HG03095 (cell line): ENCODE measurements around the gene TAPBPL.
"Not testable (repeated sequence)": the region's sequence is repeated elsewhere in the genome, so short reads cannot be mapped to it uniquely, and the experiment has no call there.

Experiments
- ATAC-seq: cut with Tn5 transposase; IDR thresholded peaks from one replicate; pipeline ENCODE4 v1.9.1; 2021; ENCODE audit warnings: moderate library complexity; ENCODE audit not compliant: unreplicated experiment

Gene TAPBPL

DNA sequence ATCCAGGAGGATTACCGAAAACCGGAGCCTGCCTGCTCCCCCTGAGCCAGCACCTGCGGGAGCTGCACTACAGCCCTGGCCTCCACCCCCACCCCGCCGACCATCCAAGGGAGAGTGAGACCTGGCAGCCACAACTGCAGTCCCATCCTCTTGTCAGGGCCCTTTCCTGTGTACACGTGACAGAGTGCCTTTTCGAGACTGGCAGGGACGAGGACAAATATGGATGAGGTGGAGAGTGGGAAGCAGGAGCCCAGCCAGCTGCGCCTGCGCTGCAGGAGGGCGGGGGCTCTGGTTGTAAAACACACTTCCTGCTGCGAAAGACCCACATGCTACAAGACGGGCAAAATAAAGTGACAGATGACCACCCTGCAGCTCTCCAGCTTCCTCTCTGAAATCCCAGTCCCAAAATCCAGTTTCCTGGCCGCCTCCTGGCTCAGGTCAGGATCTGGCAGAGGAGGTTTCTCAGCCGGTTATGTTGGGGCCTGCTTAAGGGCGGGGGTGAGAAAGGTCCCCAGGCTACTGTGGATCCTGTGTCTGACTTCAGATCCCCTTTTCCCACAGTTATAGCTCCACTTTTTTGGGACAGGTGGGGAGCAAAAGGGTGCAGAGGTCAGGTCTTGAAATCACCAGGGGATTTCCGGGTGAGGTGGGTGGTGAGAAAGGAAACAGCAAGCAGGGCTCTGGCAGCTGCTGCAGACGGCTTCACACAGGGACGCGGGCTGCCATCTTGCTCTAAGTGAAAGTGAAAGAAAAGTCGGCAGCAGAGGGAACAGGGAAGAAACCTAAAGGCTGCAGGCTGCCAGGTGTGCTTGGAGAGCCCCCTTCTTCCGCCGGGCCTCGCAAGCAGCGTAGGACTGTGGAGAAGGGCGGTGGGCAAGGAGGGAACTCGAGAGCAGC lies at the start of gene TAPBPL:
TSS of gene TAPBPL (plus strand) at position 695 of the 897 bp plus-strand sequence. CDS start 207 bp downstream, outside the sequence.
- ATAC-seq = peak; percentile 61

DNA sequence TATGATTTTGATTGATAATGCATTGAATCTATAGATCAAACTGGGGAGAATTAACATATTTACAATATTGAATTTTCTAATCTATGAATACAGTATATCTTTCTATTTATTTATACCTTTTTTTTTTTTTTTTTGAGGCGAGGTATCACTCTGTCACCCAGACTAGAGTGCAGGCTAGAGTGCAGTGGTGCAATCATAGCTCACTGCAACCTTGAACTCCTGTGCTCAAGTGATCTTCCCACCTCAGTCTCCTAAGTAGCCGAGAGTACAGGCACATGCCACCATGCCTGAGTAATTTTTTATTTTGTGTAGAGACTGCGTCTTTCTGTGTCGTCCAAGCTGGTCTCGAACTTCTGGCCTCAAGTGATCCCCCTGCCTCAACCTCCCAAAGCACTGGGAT lies 47.5 kb upstream of the TAPBPL start:
- no peak for ATAC-seq

- ATAC-seq = no peak
Measured at GRCh38 chr12:6405963-6406362, 45.9 kb upstream of the TAPBPL start.

GRCh38 chr12:6407236-6407954 lies 44.4 kb upstream of the TAPBPL start:
- no peak for ATAC-seq

GRCh38 chr12:6416596-6416995 lies 35.2 kb upstream of the TAPBPL start:
- ATAC-seq = no peak

DNA sequence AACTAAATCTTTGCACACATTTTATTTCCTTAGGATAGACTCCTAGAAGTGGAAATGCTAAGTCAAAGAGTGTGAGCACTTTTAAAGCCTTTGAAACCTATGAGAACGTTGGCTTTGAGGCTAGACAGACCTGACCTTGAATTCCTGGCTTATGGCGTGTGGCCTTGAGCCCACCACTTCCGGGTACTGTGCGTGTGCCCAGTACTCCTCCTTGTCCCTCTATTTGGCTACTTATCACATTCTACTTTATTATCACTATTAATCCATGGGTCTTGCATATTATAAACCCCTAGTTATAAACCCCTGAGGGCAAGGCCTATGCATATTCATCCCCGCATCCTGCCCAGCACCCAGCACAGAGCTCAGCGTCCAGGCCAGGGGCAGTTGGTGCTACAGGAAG lies 33.0 kb upstream of the TAPBPL start:
- no peak for ATAC-seq

DNA sequence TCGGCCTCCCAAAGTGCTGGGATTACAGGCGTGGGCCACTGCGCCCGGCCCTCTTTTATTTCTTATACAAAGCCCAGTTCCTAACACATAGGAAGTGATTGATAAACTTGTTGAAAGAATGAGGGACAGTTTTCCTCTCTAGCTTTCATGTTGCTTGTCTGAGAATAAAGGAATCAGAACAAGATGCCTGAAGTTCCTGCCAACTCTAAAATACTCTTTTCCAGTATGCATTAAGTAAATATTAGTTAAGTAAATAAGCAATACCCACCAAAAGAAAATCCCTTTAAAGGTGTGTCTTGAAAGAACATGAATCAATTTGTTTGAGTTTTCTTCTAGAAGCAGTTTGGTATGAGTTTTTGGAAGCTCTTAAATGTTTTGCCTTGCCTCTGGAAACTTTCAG lies 31.5 kb upstream of the TAPBPL start:
- no peak for ATAC-seq

DNA sequence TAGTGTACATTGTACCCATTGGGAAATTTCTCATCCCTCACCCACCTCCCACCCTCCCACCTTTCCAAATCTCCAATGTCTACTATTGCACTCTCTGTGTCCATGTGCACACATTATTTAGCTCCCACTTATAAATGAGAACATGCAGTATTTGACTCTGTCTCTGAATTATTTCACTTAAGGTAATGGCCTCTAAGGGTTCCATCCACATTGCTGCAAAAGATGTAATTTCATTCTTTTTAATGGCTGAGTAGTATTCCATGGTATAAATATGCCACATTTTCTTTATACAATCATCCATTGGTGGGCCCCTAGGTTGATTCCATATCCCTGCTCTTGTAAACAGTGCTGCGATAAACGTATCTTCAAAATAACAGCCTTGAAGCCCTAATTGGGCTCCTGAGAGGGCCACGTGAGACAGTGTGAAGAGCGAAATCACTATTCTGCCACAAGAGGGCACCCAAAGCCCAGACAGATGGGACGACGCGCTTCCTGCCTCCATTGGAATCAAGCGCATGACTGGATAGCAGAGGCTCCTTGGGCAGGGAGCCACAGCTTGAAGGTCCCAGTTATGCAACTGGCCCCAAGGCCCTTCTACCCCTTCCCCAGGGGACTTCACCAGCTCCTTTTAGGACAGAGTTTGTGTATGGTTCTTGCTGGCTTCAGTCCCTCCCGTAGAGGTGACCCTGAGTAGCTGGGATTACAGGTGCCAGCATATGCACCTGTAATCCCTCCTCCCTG lies 28.4 kb upstream of the TAPBPL start:
- ATAC-seq = peak; percentile 46

DNA sequence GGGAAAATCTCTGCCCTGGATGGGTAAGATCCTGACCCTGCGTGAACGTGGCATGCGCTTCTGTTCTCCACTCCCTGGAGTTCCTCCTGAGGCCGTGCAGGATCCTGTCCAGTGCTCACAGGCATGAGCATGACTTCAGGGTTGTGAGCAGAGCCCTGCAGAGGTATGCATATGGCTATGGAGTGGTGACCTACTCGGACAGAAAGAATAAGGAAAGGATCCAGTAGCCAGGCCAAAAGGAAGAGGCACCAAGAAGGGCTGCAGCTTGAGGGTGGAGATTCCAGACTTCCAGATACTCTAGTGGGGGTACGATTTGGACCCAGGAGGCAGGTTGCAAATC lies 27.9 kb upstream of the TAPBPL start:
- no peak for ATAC-seq

DNA sequence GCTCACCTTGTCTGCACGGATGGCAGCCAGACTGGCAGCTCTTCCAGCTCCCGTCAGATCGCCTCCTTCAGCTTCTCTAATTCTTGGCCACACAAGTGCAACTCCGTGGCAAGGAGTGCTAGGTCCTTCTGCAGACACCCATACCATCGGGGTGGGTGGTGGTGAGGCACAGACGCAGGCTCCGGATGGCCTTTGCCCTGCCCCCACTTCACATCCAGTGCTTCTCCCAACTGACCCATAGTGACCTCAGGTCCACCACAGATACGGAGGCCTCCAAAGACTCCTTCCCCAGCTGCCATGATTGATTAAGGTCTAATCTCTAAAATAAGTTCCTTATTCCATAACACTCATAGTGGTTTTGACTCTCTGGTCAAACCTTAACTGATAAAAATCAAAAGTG lies 27.0 kb upstream of the TAPBPL start:
- no peak for ATAC-seq

GRCh38 chr12:6425590-6426531 lies 26.0 kb upstream of the TAPBPL start:
- no peak for ATAC-seq

DNA sequence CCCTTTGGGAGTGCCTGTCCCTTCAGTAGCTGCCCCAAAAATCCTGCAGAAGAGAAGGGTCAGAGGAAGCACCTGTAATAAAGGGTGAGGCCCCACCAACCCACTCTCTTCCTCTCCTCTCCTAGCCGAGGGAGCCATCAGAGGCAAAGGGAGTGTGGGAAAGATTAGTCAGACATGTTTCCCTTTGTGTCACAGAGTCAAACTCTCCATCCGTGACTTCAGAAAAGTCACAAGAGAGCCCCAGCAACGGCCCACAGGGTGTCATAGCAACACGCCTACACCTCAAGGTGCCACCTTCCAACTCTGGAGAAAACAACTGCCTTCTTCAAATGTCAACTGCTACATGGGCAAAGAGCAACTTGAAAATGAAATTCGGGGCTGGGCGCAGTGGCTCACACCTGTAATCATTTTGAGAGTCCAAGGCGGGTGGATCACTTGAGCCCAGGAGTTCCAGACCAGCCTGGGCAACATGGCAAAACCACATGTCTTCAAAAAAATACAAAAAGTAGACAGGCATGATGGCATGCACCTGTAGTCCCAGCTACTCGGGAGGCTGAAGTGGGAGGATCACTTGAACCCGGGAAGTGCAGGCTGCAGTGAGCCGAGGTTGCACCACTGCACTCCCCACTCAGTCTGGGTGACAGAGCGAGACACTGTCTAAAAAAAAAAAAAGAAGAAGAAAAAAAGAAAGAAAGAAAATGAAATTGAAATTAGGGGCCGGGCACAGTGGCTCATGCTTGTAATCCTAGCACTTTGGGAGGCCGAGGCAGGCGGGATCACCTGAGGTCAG lies 24.8 kb upstream of the TAPBPL start:
- ATAC-seq = peak; percentile 45

GRCh38 chr12:6427796-6428195 lies 24.0 kb upstream of the TAPBPL start:
- not testable (repeated sequence) for ATAC-seq

- no peak for ATAC-seq
Measured at GRCh38 chr12:6428326-6428725, 23.5 kb upstream of the TAPBPL start.

- no peak for ATAC-seq
Measured at GRCh38 chr12:6430124-6430989, 21.5 kb upstream of the TAPBPL start.

DNA sequence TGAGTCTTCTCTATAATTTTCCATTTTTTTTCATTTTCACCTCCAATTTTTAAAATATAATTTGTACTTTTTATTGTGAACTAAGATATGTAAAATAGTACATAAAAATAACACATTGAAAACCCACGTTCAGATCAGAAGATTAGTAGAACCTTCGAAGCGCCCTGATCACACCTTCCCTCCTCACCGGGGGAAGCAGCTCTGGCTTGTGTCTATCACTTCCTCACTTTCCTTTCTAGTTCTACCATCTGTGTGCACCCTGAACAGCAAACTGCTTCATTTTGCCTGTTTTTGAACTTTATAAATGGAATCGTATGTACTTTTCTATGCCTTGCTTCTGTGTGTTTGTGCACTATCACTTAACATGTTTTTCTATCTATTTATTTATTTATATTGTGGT lies 18.9 kb upstream of the TAPBPL start:
- no peak for ATAC-seq

DNA sequence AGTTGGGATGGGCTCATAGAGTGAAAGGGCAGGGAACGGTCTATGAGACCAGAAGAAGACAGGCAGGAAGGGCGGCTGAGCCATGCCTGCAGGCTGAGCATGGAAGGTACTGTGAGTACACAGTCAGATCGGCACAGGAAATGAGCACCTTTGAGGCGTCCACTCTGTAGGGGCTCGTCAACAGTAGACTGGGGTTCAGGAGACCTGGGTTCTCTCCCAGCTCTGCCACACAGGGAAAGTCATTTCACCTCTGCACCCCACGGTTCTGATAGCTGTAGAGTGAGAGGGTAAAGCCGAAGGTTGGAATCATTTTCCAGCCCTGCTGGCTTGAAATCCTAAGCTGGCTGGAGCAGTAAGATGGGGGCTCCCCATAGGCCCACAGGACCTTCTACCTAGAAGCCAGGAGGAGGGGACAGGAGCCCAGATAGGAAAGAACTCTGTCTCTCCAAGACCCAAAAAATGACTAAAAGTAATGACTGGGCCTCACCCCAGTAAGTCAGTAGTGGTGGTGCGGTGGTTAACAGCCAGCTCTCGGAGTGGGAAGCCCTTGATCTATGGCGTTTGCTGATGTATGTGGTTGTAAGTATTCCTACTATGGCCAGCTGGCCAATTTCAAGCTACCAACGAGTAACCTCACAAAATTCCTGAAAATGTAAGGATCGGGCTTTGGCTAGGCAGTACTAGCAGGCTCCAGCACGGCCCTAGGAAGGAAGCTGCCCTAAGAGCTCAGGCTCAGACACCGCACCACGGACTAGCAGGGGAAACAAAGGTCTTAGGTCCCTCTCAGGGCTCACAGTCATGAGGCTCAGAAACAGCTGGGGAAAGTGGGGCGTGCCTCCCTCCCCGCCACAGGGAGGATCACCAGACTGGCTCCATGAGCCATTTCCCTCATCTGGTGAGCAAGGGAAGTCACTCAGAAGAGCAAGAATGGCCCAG lies 17.4 kb upstream of the TAPBPL start:
- no peak for ATAC-seq
